Embryonic facial prominence (tissue), 1 donor: ENCODE data around the gene REV1.
"Not testable (repeated sequence)": the region's sequence is repeated elsewhere in the genome, so short reads cannot be mapped to it uniquely, and the experiment has no call there.

Source experiments
- DNase-seq: peaks from one replicate; pipeline ENCODE4 v3.0.0-alpha.2; 2016; ENCODE audit errors: extremely low spot score

REV1 gene

DNA sequence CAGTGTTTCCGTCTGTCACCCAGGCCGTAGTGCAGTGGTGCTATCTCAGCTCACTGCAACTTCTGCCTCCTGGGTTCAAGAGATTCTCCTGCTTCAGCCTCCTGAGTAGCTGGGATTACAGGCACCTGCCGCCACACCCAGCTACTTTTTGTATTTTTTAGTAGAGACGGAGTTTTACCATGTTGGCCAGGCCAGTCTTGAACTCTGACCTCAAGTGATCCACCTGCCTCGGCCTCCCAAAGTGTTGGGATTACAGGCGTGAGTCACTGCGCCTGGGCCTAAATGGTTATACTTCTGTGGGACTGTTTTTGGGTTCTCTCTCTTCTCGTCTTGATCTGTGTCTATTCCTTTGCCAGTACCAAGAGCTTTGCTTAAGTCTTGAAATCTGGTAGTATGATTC lies 135.0 kb downstream of the REV1 start:
- DNase-seq: not testable (repeated sequence)

DNA sequence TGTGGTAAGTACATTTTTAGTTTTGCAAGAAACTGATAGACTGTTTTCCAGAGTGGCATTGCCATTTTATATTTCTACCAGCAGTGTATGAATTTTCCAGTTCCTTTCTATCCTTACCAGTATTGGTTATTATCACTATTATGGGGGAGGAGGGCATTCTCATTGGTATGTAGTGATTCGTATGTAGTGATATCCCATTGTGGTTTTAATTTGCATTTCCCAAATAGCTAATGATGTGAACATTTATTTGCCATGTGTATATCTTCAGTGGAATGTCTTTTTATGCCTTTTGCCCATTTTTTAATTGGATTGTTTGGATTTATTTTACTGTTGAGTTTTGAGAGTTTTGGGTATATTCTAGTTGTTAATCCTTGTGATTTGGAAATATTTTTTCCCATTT lies 135.7 kb downstream of the REV1 start:
- DNase-seq: no peak
